HEK293 (cell line): ENCODE measurements around the gene CCBE1.

Source experiments
- ZBTB21 ChIP-seq: fragments of 450-650 bp; formaldehyde crosslinking; IDR thresholded peaks from 2 replicates; pipeline ENCODE4 v1.5.1; 2017; ENCODE audit warnings: missing biosample characterization, missing genetic modification characterization
- ZBTB7A ChIP-seq: fragments of 450-650 bp; formaldehyde crosslinking; IDR thresholded peaks from 2 replicates; pipeline ENCODE4 v1.5.1; 2016; ENCODE audit warnings: low read depth, missing biosample characterization, missing genetic modification characterization
- ZNF138 ChIP-seq: fragments of 450-650 bp; formaldehyde crosslinking; IDR thresholded peaks from 2 replicates; pipeline ENCODE4 v1.5.1; 2016; ENCODE audit warnings: missing biosample characterization, missing genetic modification characterization, borderline replicate concordance
- ZNF146 ChIP-seq: fragments of 450-650 bp; formaldehyde crosslinking; IDR thresholded peaks from 2 replicates; pipeline ENCODE4 v1.5.1; 2016; ENCODE audit warnings: missing biosample characterization, missing genetic modification characterization
- ZNF350 ChIP-seq: fragments of 450-650 bp; formaldehyde crosslinking; IDR thresholded peaks from 2 replicates; pipeline ENCODE4 v1.5.0; 2017; ENCODE audit warnings: missing biosample characterization, mild to moderate bottlenecking, missing genetic modification characterization
- TF ChIP-seq, protein P1 (sequence below): sonication (generic); formaldehyde crosslinking; IDR thresholded peaks from 2 replicates; pipeline ENCODE4 v1.8.1; 2022; ENCODE audit warnings: mild to moderate bottlenecking, moderate library complexity, missing genetic modification reagents
- TF ChIP-seq, protein P2 (sequence below): fragments of 450-650 bp; formaldehyde crosslinking; IDR thresholded peaks from 2 replicates; pipeline ENCODE4 v1.5.1; 2016; ENCODE audit warnings: missing biosample characterization, missing genetic modification characterization
- TF ChIP-seq, protein P3 (sequence below): fragments of 450-650 bp; formaldehyde crosslinking; IDR thresholded peaks from 2 replicates; pipeline ENCODE4 v1.5.1; 2016; ENCODE audit warnings: missing biosample characterization, missing genetic modification characterization, low read depth

DNA sequence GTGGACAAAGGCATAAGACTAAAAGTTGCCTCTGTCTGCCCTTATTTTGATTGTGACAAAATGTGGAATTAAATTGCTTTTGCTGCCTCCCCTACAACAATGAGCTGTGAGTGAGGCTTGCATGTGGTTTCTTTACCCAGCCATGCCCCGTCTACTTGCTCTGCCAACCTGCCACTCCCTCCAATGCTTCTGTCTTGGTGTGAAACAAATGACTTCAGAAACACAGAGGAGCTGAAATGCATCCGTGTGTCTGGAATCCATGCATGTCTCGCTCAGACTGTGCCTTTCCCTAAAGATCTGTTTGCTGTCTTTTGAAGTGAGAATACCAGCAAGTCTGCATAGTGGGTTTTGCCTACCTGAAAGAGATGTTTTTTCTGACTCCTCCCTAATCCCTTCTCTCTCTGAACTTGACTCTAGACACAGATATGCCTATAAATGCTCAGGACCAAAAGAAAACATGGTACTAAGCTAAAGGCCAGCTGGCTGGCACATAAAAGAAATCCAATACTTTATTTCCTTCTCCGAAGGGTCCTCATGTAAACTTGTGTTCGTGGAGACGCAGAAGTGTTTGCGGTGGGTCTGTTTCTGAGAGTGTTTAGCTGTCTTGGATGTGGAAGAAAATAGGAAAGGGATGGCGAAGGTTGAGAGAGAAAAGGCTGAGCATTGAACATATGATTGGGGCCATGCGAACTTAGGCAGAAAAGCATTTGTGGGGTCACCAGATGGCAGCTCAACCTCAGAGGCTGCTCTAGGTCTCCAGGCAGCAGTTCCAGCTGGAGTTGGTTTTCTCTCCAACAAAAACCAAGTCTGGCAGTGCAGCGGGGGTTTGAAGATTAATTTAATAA is 120.5 kb downstream of the CCBE1 start:
- TF ChIP-seq, protein P1, sequence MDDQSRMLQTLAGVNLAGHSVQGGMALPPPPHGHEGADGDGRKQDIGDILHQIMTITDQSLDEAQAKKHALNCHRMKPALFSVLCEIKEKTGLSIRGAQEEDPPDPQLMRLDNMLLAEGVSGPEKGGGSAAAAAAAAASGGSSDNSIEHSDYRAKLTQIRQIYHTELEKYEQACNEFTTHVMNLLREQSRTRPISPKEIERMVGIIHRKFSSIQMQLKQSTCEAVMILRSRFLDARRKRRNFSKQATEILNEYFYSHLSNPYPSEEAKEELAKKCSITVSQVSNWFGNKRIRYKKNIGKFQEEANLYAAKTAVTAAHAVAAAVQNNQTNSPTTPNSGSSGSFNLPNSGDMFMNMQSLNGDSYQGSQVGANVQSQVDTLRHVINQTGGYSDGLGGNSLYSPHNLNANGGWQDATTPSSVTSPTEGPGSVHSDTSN (CRISPR knock-in tag), result no peak
- TF ChIP-seq, protein P2, sequence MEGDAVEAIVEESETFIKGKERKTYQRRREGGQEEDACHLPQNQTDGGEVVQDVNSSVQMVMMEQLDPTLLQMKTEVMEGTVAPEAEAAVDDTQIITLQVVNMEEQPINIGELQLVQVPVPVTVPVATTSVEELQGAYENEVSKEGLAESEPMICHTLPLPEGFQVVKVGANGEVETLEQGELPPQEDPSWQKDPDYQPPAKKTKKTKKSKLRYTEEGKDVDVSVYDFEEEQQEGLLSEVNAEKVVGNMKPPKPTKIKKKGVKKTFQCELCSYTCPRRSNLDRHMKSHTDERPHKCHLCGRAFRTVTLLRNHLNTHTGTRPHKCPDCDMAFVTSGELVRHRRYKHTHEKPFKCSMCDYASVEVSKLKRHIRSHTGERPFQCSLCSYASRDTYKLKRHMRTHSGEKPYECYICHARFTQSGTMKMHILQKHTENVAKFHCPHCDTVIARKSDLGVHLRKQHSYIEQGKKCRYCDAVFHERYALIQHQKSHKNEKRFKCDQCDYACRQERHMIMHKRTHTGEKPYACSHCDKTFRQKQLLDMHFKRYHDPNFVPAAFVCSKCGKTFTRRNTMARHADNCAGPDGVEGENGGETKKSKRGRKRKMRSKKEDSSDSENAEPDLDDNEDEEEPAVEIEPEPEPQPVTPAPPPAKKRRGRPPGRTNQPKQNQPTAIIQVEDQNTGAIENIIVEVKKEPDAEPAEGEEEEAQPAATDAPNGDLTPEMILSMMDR (tag by site-specific recombination), result no peak
- TF ChIP-seq ZBTB7A (tag by site-specific recombination) (no peak), ZNF350 (no peak), ZBTB21 (tag by site-specific recombination) (no peak), ZNF146 (no peak), ZNF138 (no peak)
- TF ChIP-seq, protein P3, sequence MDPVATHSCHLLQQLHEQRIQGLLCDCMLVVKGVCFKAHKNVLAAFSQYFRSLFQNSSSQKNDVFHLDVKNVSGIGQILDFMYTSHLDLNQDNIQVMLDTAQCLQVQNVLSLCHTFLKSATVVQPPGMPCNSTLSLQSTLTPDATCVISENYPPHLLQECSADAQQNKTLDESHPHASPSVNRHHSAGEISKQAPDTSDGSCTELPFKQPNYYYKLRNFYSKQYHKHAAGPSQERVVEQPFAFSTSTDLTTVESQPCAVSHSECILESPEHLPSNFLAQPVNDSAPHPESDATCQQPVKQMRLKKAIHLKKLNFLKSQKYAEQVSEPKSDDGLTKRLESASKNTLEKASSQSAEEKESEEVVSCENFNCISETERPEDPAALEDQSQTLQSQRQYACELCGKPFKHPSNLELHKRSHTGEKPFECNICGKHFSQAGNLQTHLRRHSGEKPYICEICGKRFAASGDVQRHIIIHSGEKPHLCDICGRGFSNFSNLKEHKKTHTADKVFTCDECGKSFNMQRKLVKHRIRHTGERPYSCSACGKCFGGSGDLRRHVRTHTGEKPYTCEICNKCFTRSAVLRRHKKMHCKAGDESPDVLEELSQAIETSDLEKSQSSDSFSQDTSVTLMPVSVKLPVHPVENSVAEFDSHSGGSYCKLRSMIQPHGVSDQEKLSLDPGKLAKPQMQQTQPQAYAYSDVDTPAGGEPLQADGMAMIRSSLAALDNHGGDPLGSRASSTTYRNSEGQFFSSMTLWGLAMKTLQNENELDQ (tag by site-specific recombination), result no peak
